GM15510 (cell line): ENCODE results near the gene XKR7.

Experiments used
- POLR2A ChIP-seq: IDR thresholded peaks from 3 replicates; pipeline ENCODE4 v1.6.1; 2011; ENCODE audit warnings: borderline replicate concordance; ENCODE audit not compliant: insufficient read length; ENCODE audit errors: extremely low read depth

The XKR7 gene

GRCh38 chr20:31987744-31988143 lies 19.8 kb downstream of the XKR7 start:
- no peak for TF ChIP-seq POLR2A

DNA sequence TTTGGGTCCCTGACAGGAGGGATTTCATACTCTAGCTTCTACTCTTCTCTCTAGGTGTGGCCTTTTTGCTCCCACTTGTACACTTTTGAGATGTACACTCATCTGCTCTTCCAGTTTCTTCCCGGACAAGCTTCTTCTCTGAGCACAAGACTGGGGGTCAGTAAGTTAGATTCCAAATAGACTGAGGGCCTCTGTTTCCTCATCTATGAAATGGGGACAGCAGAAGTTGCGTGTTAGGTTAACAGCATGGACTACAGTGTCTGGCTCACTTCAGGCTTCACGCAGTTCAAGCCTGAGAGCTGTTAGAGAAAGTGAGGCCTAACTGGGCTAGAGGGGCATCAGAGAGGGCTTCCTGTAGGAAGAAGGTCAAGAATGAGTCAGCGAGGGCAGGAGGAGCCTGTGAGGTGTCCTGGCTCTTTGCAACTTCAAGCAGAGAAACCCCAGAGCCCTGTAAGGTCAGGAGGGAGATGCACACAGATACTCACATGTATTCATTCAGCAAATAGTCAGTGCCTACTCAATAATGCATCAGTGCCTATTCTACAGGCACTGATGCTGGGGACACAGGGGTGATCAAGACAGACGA lies 20.6 kb downstream of the XKR7 start:
- TF ChIP-seq POLR2A: no peak

DNA sequence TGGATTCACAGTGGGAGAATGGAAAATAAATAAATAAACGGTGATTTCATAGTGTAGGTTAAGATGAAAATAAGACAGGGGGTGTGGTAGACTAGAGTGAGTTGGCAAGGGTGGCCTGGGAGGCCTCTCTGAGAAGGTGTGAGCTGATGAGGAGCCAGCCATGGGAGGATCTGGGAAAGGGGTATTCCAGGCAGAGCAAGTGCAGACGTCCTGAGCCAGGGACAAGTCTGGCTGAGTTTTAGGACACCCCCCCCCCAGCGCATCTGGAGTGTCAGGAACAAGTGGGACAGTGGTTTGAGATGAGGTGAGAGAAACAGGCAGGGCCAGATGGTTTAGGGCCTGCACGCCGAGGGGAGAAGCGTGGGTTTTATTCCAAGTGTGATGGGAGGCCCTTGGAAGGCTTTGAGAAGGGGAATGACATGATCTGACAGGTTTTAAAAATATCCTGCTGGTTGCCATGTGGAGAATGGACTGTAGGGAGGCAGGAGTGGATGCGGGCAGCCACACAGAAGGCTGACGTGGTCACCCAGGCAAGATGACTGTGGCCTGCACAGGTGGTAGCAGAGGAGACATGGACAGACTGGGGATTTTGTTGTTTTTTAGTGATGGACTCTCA lies 21.2 kb downstream of the XKR7 start:
- no peak for TF ChIP-seq POLR2A

DNA sequence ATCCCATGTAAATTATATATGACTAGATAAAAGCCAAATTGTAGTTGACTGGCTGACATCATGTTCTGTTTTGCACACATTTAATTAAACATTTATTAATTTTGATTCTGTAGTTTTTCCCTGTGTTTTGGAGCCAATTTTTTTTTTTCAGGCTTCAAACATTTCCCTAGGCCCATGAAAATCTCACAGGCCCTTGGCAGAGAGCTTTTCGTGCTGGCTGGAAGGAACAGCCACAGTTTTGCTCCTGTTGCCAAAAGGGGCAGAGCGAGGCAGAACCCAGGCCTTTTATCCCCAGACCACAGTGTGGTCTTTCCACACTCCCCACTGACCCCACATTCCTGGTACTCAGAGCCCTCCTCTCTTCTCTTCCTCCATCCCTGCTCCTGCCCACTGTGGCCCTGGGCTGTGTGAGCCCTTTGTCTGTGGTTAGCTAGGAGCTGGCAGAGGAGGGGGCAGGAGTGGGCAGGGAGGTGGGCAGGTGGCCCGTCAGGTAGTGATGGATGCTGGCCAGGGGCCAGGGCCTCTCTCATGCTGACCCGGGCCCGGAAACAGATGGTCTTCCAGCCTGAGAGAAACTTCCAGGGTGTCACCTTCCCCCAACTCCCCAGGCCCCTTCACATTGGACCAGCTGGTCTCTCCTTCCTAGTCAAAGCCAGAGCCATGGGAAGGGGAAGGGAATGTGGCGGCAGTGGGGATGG lies 22.8 kb downstream of the XKR7 start:
- no peak for TF ChIP-seq POLR2A

GRCh38 chr20:31991339-31991705 lies 23.4 kb downstream of the XKR7 start:
- no peak for TF ChIP-seq POLR2A

GRCh38 chr20:31992086-31992485 lies 24.1 kb downstream of the XKR7 start:
- no peak for TF ChIP-seq POLR2A

- TF ChIP-seq POLR2A: no peak
These were observed 29.0 kb downstream of the XKR7 start for GRCh38 chr20:31996996-31997395.

GRCh38 chr20:31998246-31998645 lies 30.3 kb downstream of the XKR7 start:
- TF ChIP-seq POLR2A: no peak

- no peak for TF ChIP-seq POLR2A
These were observed 35.4 kb downstream of the XKR7 start for GRCh38 chr20:32003325-32003724.

DNA sequence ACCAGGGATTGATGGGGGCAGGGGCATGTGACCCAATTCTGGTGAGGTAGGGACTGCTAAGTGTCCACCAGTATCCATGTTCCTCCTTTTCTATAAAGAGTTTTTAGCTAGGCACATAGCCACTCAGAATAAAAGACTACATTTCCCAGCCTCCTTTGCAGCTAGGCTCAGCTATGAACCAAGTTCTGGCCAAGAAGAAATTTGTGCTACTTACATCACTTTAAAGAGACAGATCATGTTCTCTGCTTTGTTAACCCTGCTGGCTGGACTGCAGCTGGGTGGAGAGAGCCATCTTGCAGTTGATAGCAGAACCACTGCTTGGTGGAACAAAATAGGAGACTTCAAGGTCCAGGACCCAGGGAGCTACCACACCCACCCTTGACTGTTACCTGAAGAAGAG lies 37.0 kb downstream of the XKR7 start:
- TF ChIP-seq POLR2A: no peak

GRCh38 chr20:32006053-32006452 lies 38.1 kb downstream of the XKR7 start:
- no peak for TF ChIP-seq POLR2A

- no peak for TF ChIP-seq POLR2A
These were observed 39.2 kb downstream of the XKR7 start for GRCh38 chr20:32006841-32007786.

DNA sequence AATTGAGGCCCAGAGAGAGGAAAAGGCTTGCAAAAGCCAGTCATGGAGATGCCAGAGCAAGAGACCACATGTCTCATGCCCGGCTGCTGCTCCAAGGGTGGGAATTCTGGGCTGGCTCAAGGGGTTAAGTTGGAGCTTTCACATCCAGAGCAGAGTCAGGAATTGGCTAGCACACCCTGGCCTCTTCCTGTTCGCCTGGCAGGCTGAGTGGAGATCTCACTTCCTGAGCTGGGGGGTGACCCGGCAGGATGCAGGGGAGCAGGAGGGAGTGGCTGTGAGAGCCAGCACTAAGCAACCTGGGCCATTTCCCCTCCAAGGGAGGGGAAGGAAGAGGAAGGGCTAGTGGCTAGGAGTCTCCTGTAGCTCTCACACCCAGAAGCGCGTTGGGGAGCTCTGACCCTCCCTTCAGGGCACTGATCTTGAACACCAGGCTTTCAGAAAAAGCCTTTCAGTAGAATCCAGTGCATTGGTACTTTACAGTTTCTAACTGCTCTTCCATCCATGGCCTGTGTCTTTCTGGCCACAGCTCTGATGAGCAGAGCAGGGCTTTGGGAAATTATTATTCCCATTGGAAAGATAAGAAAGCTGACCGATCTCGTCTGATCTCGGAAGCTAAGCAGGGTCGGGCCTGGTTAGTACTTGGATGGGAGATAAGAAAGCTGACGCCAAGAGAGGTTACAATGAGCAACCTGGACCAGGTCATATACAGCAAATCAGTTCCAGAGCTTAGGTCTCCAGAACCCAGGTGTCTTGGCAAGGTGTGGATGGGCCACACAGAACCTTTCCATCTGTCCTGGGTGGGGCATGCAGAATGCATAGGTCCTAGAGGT lies 40.1 kb downstream of the XKR7 start:
- TF ChIP-seq POLR2A: no peak

DNA sequence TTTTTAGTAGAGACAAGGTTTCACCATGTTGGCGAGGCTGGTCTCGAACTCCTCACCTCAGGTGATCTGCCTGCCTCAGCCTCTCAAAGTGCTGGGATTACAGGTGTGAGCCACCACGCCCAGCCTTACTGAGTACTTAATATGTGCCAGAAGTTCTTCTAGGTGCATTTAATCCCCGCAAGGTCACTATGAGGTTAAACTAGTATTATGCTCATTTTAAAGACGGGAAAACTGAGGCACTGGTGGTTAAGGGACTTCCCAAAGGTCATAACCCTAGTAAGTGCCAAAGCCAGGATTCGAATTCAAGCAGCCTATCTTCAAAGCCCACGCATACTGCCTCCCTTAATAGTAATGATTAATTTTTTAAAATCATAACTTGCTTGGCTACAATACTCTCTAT lies 41.6 kb downstream of the XKR7 start:
- TF ChIP-seq POLR2A: no peak
